ENCODE measurements around the gene GALNT18. TPM values are rescaled to one million over a fixed set of nuclear protein-coding genes. Genes with fewer than 3 reads are reported as not detected.

The GALNT18 gene
- polyA plus RNA-seq, 1 donor (not counting 4 experiments of a cell fraction or from before 2014, with no cell fraction given) = 27.2 TPM

DNA sequence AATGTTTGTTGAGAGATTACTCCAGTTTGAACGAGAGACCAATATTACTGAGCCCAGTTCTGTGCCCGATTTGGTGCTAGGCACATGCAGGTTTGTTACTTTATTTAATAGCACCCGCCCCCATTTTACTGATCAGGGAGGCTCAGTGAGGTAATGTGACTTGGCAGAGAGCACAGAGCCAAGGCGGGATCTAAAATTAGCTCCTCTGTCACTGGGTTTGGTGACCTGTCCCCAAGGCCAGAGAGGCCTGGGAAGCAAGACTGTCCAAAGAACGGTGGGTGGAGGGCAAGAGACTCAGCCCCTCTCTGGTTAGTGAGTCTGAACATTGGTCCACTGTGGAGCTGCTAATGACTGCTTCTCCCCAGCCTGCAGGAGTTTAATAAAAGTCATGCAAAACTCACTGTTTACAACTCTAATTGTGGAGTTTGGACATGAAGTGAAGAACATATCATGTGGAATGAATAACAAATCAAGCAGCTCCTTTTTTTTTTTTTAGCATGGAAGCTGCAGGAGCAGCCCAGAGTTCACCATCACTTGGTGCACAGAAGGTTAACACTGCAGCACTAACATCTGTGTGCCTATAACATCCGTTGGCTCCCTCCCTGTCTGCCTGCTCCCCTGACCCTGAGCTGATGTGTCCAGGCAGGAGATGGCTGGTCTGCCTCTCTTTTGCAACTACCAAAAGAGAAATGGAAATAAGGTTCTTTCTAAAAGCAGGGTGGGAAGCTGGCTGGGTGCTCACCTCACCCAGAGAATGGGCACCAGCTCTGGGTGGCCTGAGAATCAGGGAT is 307.7 kb downstream of the GALNT18 start:
- dilution Hi-C loops (cut with MboI; ENCODE audit: extremely low pct_ligation_motif_present, low sequenced_read_pairs) = no loop called here
- no peaks in the 10 kb centered on the region for H3K9me1 ChIP-seq (ENCODE audit: control insufficient read depth, extremely low read depth, insufficient read depth, low read length)
- H2AFZ ChIP-seq (ENCODE audit: control insufficient read depth, low read length) = no peak overlapping the region
- H3K4me1 ChIP-seq (ENCODE audit: control insufficient read depth, extremely low read depth, insufficient read depth, low read length) = peaks cover 19% of the 10 kb centered on the region
- DNase-seq (ENCODE audit: low read depth, low spot score) (no peak), FAIRE-seq (no peak)
- H3K9ac ChIP-seq (ENCODE audit: control insufficient read depth, extremely low read depth, insufficient read depth, low read length) = no peak overlapping the region
- H3K9me3 ChIP-seq (ENCODE audit: control insufficient read depth, low read depth, low read length) = no peaks in the 10 kb centered on the region
- H3K4me3 ChIP-seq (ENCODE audit: control insufficient read depth in 2 of 3, extremely low read depth in 1 of 3, insufficient read depth in 2 of 3, low read depth in 1 of 3, low read length in 3 of 3) = no peak overlapping the region
- H3K27me3 ChIP-seq (ENCODE audit: control insufficient read depth, extremely low read depth, insufficient read depth, low read length) = no peaks in the 10 kb centered on the region
- no peaks in the 10 kb centered on the region for H3K79me2 ChIP-seq (ENCODE audit: control insufficient read depth, insufficient read depth, low read length)
- TF ChIP-seq EZH2 (IDR thresholded peaks at IDR 0.05; ENCODE audit: low read length) = no peak
- TF ChIP-seq, protein P1, sequence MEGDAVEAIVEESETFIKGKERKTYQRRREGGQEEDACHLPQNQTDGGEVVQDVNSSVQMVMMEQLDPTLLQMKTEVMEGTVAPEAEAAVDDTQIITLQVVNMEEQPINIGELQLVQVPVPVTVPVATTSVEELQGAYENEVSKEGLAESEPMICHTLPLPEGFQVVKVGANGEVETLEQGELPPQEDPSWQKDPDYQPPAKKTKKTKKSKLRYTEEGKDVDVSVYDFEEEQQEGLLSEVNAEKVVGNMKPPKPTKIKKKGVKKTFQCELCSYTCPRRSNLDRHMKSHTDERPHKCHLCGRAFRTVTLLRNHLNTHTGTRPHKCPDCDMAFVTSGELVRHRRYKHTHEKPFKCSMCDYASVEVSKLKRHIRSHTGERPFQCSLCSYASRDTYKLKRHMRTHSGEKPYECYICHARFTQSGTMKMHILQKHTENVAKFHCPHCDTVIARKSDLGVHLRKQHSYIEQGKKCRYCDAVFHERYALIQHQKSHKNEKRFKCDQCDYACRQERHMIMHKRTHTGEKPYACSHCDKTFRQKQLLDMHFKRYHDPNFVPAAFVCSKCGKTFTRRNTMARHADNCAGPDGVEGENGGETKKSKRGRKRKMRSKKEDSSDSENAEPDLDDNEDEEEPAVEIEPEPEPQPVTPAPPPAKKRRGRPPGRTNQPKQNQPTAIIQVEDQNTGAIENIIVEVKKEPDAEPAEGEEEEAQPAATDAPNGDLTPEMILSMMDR (optimal IDR thresholded peaks at IDR 0.05 in 1 of 3, IDR thresholded peaks at IDR 0.05 in 1 of 3, conservative IDR thresholded peaks at IDR 0.05 in 1 of 3; ENCODE audit: extremely low read depth in 1 of 3, insufficient read depth in 2 of 3, low read length in 3 of 3) = no peak
- no peaks in the 10 kb centered on the region for H4K20me1 ChIP-seq (ENCODE audit: control insufficient read depth, extremely low read depth, insufficient read depth, low read length)
- no peaks in the 10 kb centered on the region for H3K36me3 ChIP-seq (ENCODE audit: control insufficient read depth in 2 of 2, extremely low read depth in 1 of 2, insufficient read depth in 2 of 2, low read length in 2 of 2)
- peak overlapping the region; percentile 26 for H3K4me2 ChIP-seq (ENCODE audit: control insufficient read depth, extremely low read depth, insufficient read depth, low read depth, low read length)
- H3K27ac ChIP-seq (ENCODE audit: control insufficient read depth, insufficient read depth, low read length) = peak overlapping the region; percentile 25

DNA sequence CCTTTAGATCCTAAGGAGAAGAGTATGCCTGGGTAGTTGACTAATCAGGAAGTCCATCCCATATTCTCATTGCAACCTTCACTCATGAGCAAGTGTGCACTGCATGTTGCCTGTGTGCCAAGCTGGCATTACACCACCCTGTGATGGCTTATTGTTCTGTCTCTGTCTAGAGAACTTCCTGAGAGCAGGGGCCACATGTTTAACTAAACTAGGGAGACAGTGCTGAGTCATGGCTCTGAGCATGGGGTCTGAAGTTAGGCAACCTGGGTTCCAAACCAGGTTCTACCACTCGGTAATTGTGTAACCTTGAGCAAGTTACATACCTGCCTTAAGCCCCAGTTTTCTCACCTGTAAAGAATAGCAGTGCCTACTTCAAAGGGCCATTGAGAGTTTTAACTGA is 308.4 kb downstream of the GALNT18 start:
- Histone ChIP-seq H3K9me3 (ENCODE audit: control insufficient read depth, low read depth, low read length) (no peaks in the 10 kb centered on the region), H3K4me2 (ENCODE audit: control insufficient read depth, extremely low read depth, insufficient read depth, low read depth, low read length) (peak overlapping the region; percentile 26), H3K79me2 (ENCODE audit: control insufficient read depth, insufficient read depth, low read length) (no peaks in the 10 kb centered on the region), H3K36me3 (ENCODE audit: control insufficient read depth in 2 of 2, extremely low read depth in 1 of 2, insufficient read depth in 2 of 2, low read length in 2 of 2) (no peaks in the 10 kb centered on the region), H3K27me3 (ENCODE audit: control insufficient read depth, extremely low read depth, insufficient read depth, low read length) (no peaks in the 10 kb centered on the region), H3K4me1 (ENCODE audit: control insufficient read depth, extremely low read depth, insufficient read depth, low read length) (peaks cover 19% of the 10 kb centered on the region), H4K20me1 (ENCODE audit: control insufficient read depth, extremely low read depth, insufficient read depth, low read length) (no peaks in the 10 kb centered on the region), H3K9me1 (ENCODE audit: control insufficient read depth, extremely low read depth, insufficient read depth, low read length) (no peaks in the 10 kb centered on the region), H3K27ac (ENCODE audit: control insufficient read depth, insufficient read depth, low read length) (peak overlapping the region; percentile 35), H3K4me3 (ENCODE audit: control insufficient read depth in 2 of 3, extremely low read depth in 1 of 3, insufficient read depth in 2 of 3, low read depth in 1 of 3, low read length in 3 of 3) (no peak overlapping the region), H3K9ac (ENCODE audit: control insufficient read depth, extremely low read depth, insufficient read depth, low read length) (no peak overlapping the region), H2AFZ (ENCODE audit: control insufficient read depth, low read length) (no peak overlapping the region)
- peak; percentile 50 for DNase-seq (ENCODE audit: low read depth, low spot score)
- dilution Hi-C loops (cut with MboI; ENCODE audit: extremely low pct_ligation_motif_present, low sequenced_read_pairs) = no loop called here
- TF ChIP-seq, protein P1 (optimal IDR thresholded peaks at IDR 0.05 in 1 of 3, IDR thresholded peaks at IDR 0.05 in 1 of 3, conservative IDR thresholded peaks at IDR 0.05 in 1 of 3; ENCODE audit: extremely low read depth in 1 of 3, insufficient read depth in 2 of 3, low read length in 3 of 3) = peak in 1 of 3 experiments; percentile 3
- no peak for TF ChIP-seq EZH2 (IDR thresholded peaks at IDR 0.05; ENCODE audit: low read length)
- peak; percentile 96 for FAIRE-seq

Data from keratinocyte (primary cell).